ENCODE measurements around the gene DNAH6.
"Not testable (repeated sequence)": the region's sequence is repeated elsewhere in the genome, so short reads cannot be mapped to it uniquely, and the experiment has no call there.

Gene DNAH6

DNA sequence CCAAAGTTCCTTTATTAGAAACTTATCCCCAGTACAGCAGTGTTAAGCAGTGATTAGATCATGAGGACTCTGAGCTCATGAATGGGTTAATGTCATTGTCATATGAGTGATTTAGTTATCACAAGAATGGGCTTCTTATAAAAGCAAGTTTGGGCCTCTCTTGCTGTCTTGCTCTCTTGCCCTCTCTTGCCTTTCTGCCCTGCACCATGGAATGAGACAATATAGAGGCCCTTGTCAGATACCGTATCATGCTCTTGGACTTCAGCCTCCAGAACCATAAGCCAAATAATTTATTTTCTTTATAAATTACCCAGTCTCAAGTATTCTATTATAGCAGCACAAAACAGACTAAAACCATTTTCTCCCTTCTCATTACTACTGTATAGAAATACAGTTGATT lies 238.8 kb downstream of the DNAH6 start:
- DNase-seq (ENCODE audit: low read depth) = no peak

DNA sequence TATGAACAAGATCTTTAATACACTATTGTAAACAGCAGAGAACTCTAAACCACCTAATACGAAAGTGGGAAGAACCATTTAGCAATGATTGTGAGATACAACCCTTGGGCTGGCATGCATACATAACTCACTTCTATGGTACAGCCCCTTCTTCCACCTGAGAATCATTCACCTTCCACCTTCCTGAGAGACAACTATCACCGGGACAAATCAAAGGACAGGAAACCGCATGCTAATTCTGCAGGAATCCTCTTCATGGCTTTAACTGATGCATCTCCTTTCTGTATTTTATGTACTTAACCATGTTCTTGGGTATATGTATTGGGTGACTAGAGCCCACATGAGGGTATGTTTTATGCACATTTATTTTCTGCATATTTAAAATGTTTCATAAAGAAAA lies 241.3 kb downstream of the DNAH6 start:
- no peak for DNase-seq (ENCODE audit: low read depth)

DNA sequence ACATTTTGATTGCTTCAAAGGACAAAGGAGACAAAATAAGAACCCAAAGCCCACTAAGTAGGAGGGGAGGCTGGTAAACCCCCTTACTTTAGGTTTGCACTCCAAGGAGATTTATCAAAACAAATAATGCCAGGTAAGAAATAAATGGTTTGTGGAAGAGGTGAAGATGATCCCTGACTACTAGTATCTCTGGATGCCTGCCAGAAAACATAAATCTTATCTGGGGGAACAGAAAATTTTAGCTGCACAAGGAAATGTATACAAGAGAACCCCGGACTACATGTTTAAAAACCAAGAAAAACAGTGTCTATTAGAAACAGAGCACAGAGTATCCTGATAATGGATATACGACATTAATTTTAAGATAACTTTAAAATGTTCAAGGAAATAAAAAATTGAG lies 250.5 kb downstream of the DNAH6 start:
- DNase-seq (ENCODE audit: low read depth) = no peak

DNA sequence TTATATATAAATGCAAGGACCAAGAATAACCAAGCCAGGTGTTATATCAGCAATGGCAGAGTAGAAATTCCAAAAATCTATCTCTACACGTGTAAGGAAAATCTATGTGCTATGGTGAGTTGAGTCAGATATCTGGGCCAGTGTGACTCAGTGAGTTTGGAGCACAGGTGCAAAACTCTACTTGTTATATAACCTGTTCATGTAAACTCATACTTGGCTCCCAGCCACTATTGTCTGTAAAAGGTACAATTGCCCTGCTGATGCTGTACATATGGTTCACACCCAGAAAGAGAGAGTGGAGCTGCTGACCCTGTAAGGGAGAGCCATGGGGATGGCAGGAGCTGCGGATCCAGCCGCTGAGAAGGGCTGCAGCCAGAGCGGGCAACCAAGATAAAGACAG lies 252.5 kb downstream of the DNAH6 start:
- no peak for DNase-seq (ENCODE audit: low read depth)

DNA sequence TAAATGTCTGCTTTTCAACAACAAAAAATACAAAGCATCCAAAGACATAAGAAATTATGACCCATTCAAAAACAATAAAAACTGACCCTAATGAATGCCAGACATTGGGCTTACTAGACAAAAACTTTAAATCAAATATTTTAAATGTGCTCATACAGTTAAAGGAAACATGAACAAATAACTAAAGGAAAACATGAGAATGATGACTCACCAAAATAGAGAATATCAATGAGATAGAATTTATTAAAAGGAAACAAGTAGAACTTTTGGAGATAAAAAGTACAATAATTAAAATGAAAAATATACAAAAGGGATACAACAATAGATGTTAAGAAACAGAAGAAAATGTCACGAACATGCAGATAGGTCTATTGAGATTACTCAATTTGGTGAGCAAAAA lies 254.0 kb downstream of the DNAH6 start:
- DNase-seq (ENCODE audit: low read depth) = no peak

DNA sequence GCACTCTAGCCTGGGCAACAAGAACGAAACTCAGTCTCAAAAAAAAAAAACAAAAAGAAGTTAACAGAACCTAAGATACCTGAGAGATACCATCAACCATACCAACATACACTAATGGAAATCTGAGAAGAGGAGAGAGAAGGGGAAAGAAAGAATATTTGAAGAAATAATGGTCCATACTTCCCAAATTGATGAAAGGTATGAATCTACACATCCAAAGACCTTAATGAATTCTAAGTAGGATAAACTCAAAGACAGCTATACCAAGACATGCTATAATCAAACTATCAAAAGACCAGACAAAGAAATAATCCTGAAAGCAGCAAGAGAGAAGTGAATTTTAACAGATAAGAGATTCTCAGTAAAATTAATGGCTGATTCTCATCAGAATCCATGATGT lies 255.0 kb downstream of the DNAH6 start:
- DNase-seq (ENCODE audit: low read depth) = no peak

DNA sequence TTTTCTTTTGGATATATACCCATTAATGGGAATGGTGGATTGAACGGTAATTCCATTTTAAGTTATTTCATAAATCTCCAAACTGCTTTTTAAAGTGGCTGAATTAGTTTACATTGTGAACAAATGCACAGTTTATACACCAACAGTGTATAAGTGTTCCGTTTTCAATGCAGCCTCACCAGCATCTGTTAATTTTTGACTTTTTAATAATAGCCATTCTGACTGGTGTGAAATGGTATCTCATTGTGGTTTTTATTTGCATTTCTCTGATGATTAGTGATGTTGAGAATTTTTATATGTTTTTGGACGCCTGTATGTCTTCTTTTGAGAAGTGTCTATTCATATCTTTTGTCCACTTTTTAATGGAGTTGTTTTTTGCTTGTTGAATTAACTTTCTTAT lies 257.3 kb downstream of the DNAH6 start:
- not testable (repeated sequence) for DNase-seq (ENCODE audit: low read depth)

DNA sequence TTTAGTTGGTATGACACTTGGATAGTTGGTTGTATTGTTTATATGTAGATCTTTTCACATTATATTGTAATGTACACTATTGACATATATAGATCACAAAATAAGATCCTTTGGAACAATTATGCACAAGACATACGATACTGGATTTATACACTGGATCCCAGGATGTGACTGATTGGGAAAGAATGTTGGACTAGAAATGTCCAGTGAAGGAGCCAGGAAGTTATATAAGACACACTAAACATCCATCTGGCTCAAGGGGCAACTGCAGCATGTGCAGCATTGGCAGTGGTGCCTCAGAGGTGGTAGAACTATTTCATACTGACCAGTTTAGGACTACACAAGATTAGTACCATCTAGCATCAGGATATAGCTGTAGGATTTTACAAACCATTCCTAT lies 259.7 kb downstream of the DNAH6 start:
- DNase-seq (ENCODE audit: low read depth) = no peak

DNA sequence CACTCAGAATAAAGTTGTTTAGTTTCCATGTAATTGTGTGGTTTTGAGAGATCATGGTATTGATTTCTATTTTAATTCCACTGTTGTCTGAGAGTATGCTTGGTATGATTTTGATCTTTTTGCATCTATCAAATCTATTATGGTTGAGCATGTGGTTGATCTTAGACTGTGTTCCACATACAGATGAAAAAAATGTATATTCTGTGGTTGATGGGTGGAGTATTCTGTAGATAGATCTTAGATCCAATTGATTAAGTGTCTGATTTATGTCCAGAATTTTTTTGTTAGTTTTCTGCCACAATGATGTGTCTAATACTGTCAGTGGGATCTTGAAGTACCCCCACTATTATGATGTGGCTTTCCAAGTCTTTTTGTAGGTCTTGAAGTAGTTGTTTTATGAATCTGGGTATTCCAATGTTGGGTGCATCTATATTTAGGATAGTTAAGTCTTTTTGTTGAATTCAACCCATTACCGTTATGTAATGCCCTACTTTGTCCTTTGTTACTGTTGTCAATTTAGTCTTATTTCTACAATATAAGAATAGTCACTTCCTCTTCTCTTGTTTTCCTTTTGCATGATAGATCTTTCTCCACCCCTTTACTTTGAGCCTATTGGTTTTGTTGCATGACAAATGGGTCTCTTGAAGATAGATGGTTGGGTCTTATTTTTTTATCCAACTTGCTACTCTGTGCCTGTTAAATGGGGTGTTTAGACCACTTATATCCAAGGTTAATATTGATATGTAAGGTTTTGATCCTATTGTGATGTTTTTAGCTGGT lies 262.8 kb downstream of the DNAH6 start:
- no peak for DNase-seq (ENCODE audit: low read depth)

DNA sequence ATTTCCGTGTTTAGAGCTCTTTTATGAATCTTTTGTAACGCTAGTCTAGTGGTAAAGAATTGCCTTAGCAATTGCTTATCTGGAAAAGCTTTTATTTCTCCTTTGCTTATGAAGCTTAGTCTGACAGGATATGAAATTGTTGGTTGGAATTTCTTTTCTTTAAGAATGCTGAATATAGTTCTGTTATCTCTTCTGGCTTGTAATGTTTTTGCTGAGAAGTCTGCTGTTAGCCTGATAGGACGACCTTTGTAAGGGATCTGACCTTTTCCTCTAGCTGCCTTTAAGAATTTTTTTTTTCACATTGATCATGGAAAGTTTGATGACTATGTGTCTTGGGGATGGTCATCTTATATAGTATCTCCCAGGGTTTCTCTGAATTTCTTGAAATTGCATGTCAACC lies 263.5 kb downstream of the DNAH6 start:
- DNase-seq (ENCODE audit: low read depth) = no peak

DNA sequence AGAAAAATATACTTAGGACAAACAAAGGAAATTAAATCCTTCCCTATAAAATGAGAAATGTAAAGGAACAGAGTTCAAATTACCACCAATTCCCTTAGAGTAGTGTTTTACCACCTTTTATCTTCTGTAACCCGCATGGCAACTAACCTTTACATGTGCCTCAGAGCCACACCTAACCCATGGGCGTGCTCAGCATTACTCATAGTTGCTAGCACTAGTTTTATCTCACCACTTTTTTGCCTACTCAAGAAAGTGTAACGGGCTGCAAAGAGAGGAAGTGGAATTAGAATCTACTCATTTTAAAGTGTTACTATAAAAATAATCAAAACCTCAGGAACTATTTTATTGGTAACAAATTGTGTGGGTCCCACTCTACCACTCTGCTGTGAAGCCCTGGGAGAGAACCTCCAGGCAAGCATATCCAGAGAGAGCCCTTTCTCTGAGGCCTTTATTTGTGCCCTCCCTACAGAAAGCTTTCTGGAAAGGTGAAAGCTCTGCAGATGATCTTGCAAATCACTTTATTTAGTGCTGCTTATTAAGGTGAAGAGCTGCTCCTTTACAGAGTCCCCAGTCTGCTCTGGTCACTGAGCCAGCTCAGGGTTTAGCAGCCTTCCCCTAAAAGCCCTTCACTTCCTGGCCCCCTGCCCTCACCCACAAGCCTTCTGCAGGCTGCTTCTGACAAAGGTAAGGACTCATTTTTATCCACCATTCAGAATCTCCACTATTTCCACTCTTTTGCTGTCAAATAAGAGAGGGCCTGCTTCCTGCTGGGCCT lies 265.8 kb downstream of the DNAH6 start:
- no peak for DNase-seq (ENCODE audit: low read depth)

DNA sequence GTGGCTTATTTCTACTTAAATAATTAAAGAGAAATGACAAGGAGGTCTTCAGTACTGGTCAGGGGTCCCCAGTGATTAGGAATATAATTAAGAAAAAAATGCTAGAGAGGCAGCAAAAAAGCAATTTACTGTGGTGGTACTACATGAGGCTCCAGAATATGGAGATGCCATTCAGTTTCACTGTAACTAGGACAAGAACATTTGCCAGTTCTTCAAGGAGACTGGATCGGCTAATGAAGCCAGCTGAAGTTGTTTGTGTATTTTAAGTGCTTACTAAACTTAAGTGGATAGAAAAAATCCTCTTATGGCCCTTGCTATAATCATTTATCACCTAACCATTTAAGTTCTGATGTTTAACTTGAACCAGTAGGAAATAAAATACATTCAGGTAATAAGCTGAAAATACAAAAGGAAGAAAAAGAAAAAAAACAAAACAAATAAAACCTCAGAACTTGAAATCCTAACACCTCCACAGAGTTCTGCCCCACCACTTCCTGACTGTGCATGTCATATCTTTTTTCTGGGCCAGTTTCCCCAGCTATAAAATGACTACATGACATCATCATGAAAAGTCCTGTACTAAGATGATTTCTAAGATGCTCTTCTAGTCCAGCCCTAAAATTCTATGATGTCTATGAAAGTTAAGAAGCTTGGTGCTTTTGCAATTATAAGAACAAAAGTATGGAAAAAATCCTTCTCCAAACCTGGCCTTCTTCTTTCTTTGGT lies 266.6 kb downstream of the DNAH6 start:
- no peak for DNase-seq (ENCODE audit: low read depth)

DNA sequence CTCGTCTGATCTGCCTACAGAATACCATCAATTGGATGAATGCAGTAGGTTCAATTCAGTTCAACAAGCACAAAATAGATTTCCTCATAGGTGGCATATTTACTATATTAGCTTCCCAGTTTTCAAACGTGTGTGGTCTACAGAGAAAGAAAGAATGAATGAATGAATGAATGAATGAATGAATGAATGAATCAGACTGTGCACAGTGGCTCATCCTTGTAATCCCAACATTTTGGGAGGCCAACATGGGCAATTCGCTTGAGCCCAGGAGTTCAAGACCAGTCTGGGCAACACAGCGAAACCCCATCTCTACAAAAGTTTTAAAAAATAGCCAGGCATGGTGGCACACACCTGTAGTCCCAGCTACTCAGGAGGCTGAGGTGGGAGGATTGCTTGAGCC lies 269.7 kb downstream of the DNAH6 start:
- no peak for DNase-seq (ENCODE audit: low read depth)

DNA sequence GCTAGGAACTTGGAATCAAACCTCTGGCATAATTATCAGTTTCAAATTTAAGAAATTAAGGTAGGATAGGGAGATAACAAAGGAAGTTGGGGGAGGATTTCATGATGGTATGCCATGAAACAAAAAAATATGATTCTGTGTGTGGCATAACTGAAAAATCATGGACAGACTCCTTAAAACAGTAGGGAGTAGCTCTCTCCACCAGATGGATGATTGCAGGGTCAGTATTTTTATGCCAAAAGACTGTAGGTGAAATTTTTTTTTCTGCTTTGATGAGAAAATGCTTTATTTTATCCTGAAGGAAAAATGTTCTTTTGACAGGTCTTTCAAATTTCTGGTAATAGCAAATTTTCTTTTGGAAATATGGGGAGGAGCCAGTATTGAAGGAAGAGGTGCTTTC lies 270.3 kb downstream of the DNAH6 start:
- no peak for DNase-seq (ENCODE audit: low read depth)

DNA sequence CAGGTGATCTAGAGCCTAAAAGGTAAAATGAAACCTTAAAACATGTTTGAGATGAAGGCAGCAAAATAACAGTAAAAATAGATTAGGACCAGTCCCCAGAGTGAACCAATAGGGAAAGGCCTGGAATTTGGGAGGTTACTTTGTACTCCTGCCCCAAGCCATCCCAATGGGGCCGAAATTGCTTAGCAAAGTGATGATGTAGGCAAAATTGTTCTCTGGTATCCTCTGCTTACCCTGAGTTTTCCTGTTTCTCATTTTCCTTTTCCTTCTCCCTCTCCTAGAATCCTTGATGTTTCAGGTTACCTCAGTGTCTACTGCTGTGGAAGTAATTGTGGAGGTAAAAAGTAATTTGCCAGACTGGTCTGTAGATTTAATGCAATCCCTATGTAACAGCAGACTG lies 271.7 kb downstream of the DNAH6 start:
- no peak for DNase-seq (ENCODE audit: low read depth)

DNA sequence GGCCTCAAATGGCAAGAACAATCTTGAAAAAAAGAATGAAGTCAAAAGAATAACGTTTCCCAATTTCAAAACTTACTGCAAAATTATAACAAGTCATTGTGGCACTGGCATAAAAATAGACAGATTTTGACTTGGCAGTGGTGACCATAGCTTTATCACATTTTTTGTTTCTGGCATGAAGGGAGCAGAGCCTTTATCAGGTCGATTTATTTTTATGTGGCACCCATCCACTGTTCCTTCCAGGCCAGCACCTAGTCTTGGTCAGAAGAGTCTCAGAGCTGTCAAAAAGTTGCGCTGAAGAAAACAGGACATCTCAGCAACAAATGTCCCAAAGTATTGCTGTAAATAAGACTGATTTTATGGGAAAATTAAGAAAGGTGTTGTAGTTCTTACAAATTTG lies 272.2 kb downstream of the DNAH6 start:
- DNase-seq (ENCODE audit: low read depth) = no peak

DNA sequence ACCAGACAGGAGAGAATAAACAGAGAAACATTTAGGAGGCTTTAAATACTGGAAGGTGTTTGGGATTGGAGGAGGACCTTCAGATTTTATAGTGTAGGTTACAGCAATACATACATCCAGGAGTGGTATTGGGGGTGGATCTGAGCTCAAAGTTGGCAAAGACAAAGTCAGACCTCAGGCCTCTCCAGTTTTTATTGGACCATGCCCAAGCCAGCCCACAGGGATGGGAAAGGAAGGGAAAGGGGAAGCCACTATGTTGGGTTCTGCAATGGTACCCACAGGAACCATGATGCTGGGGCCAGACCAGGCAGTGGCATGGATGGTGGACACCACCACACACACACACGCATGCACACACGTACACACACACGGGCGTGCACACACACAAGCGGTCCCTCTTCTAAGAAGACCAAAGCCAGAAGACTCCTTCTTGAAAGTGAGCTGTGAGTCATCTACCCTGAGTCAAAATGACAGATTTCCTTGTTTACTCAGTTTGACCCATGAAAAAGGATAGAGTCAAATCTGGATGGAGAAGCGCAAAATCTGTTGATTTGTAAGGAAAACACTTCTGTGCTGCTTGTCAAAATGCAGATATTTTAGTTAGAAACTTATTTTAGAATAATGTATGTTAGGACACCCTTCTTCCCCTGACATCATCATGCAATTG lies 276.7 kb downstream of the DNAH6 start:
- DNase-seq (ENCODE audit: low read depth) = no peak

DNA sequence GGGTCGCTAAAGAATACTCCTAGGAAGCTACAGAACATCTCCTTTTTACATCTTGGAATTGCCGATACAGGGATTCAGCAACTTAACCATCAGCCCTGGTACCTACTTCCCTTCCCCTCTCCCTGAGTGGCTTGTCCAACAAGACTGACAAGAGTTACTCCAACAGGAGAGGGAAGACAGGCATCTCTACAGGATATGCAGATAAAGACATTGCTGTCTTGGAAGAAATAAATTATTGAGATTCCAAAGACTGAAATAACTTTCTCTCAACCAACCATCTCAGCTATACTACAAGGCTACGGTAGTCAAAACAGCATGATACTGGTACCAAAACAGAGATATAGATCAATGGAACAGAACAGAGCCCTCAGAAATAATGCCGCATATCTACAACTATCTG lies 277.3 kb downstream of the DNAH6 start:
- no peak for DNase-seq (ENCODE audit: low read depth)

DNA sequence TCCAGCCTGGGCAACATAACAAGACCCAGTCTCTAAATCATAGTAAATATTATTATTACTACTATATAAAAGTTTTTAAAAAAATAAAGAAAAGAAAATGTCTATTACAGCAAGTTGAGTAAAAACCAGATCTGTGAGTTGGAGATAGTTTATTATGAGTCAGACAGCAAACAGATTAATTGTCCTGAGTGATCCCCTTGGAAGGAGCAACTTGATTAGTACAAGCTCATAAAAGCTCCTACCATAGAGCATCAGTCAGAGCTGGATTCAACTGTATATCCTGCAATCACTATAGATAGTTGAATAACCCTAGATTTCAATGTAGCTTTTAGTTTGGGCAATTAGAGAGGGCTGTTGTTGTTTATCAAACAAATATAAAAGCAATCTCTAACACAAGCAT lies 280.5 kb downstream of the DNAH6 start:
- no peak for DNase-seq (ENCODE audit: low read depth)

DNA sequence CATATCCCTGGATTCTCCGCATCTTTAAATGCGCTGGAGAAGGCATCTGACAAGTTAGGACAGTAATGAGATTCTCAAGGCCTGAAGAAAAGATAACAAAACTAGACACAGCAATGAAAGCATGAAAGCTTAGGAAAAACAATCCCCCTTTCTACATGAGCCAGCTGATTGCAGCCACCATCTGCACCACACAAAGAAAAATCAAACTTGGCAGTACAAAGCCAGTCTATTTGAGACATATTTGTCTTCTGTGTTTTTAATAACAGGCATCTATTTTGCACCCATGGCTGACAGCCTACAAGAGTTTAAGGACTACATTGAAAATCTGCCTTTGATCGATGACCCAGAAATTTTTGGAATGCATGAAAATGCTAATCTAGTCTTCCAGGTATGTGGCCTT lies 281.0 kb downstream of the DNAH6 start:
- DNase-seq (ENCODE audit: low read depth) = no peak

DNA sequence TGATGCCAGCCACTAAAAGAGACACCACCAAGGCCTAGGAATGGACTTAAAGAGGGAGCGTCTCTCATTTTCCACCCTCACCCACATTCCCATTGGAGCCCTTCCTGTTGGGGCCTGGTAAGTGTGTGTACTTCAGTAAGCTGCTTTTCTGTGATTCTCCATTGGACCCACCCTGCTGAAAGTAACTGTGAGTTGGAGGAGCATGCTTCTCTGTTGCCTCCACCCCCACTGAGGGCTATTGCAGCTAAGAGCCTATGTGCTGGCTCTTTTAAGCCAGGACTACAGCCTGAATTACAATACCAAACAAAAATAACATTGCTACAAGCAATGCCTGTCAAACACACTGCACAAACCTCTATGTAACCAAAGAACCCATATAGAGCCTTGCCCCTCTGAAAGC lies 283.5 kb downstream of the DNAH6 start:
- DNase-seq (ENCODE audit: low read depth) = no peak

DNA sequence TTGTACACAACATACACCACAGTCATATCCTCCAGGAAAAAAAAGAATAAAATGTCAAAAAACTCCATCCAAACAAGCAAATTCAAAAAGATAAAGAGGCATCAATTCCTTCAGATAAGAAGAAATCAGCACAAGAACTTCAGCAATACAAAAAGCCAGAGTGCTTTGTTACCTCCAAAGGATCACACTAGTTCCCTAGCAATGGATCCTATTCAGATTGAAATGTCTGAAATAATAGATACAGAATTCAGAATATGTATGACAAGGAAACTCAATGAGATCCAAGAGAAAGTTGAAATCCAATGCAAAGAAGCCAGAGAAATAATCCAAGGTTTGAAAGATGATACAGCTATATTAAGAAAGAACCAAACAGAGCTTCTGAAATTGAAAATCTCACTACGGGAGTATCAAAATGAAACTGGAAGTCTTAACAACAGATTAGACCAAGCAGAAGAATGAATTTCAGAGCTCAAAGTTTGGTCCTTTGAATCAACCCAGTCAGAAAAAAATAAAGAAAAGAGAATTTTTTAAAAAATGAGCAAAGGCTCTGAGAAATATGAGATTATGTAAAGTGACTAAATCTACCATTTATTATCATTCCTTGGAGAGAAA lies 284.0 kb downstream of the DNAH6 start:
- DNase-seq (ENCODE audit: low read depth) = no peak

Measured in GM04504 (cell line).